RWPE2 (cell line): ENCODE data around the gene BCL2L11.

Source experiments
- ATAC-seq: fragments of 200-7000 bp; cut with Tn5 transposase; 3 replicates; pipeline ENCODE4 v1.9.1; 2021; ENCODE audit warnings: low read depth
- DNase-seq: peaks from one replicate; pipeline ENCODE4 v3.0.0-alpha.2; 2020; ENCODE audit warnings: low spot score
- H3K27ac ChIP-seq: fragments of 450-650 bp; 2 replicates; pipeline ENCODE4 v1.5.1; 2017; ENCODE audit warnings: mild to moderate bottlenecking; ENCODE audit not compliant: poor library complexity, severe bottlenecking
- H3K27me3 ChIP-seq: fragments of 250-450 bp; sonication (Bioruptor Pico); 2 replicates; pipeline ENCODE4 v1.5.1; 2021; ENCODE audit warnings: mild to moderate bottlenecking, moderate library complexity; ENCODE audit not compliant: insufficient read depth, poor library complexity, severe bottlenecking
- H3K36me3 ChIP-seq: fragments of 250-450 bp; sonication (Bioruptor Pico); 2 replicates; pipeline ENCODE4 v1.5.1; 2020; ENCODE audit warnings: low read depth, mild to moderate bottlenecking, moderate library complexity
- H3K4me1 ChIP-seq: fragments of 250-450 bp; sonication (Bioruptor Pico); 2 replicates; pipeline ENCODE4 v1.5.1; 2021; ENCODE audit warnings: mild to moderate bottlenecking, moderate library complexity; ENCODE audit not compliant: insufficient read depth, poor library complexity, severe bottlenecking
- H3K4me3 ChIP-seq: fragments of 250-450 bp; sonication (Bioruptor Pico); 2 replicates; pipeline ENCODE4 v1.5.1; 2021; ENCODE audit warnings: mild to moderate bottlenecking, moderate library complexity; ENCODE audit not compliant: severe bottlenecking
- H3K9me3 ChIP-seq: fragments of 250-450 bp; sonication (Bioruptor Pico); 2 replicates; pipeline ENCODE4 v1.5.1; 2021; ENCODE audit warnings: mild to moderate bottlenecking, moderate library complexity; ENCODE audit not compliant: severe bottlenecking
- TF ChIP-seq, protein P1 (sequence below): fragments of 450-650 bp; IDR thresholded peaks from one replicate; pipeline ENCODE4 v1.5.1; 2017; ENCODE audit warnings: mild to moderate bottlenecking, moderate library complexity; ENCODE audit not compliant: poor library complexity, severe bottlenecking

Gene BCL2L11

GRCh38 chr2:111182121-111182520 is 61.4 kb downstream of the BCL2L11 start:
- TF ChIP-seq, protein P1, sequence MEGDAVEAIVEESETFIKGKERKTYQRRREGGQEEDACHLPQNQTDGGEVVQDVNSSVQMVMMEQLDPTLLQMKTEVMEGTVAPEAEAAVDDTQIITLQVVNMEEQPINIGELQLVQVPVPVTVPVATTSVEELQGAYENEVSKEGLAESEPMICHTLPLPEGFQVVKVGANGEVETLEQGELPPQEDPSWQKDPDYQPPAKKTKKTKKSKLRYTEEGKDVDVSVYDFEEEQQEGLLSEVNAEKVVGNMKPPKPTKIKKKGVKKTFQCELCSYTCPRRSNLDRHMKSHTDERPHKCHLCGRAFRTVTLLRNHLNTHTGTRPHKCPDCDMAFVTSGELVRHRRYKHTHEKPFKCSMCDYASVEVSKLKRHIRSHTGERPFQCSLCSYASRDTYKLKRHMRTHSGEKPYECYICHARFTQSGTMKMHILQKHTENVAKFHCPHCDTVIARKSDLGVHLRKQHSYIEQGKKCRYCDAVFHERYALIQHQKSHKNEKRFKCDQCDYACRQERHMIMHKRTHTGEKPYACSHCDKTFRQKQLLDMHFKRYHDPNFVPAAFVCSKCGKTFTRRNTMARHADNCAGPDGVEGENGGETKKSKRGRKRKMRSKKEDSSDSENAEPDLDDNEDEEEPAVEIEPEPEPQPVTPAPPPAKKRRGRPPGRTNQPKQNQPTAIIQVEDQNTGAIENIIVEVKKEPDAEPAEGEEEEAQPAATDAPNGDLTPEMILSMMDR: no peak
- Histone ChIP-seq H3K9me3 (no peaks in the 10 kb centered on the region), H3K27ac (no peak overlapping the region), H3K36me3 (no peaks in the 10 kb centered on the region), H3K4me1 (no peaks in the 10 kb centered on the region), H3K4me3 (no peak overlapping the region), H3K27me3 (no peaks in the 10 kb centered on the region)
- no peak for DNase-seq
- no peak for ATAC-seq

DNA sequence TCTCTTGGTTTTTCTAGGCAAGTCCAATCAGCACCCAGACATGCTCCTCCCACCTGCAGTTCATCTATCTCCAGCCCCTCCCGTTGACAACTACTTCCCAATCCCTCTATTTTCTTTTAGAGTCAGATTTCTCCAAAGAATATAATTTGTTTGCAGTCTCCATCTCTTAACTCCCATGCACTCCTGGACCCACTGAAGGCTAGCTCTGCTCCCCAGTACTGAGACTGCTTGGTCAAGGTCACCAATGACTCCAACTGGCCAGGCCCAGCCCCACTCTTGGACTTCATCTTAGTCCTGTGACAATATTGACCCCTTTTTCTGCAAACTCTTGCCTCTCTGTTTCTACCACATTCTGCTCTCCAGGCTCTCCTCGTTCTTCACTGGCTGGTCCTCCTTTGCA is 62.0 kb downstream of the BCL2L11 start:
- Histone ChIP-seq H3K4me1 (no peaks in the 10 kb centered on the region), H3K4me3 (no peak overlapping the region), H3K36me3 (no peaks in the 10 kb centered on the region), H3K27me3 (no peaks in the 10 kb centered on the region), H3K27ac (no peak overlapping the region), H3K9me3 (no peaks in the 10 kb centered on the region)
- ATAC-seq (no peak), DNase-seq (no peak)
- TF ChIP-seq, protein P1: no peak

GRCh38 chr2:111184725-111185310 is 64.1 kb downstream of the BCL2L11 start:
- H3K27me3 ChIP-seq: no peaks in the 10 kb centered on the region
- DNase-seq (no peak), ATAC-seq (no peak)
- no peak overlapping the region for H3K27ac ChIP-seq
- H3K4me1 ChIP-seq: no peaks in the 10 kb centered on the region
- H3K4me3 ChIP-seq: no peak overlapping the region
- TF ChIP-seq, protein P1: no peak
- H3K36me3 ChIP-seq: no peaks in the 10 kb centered on the region
- H3K9me3 ChIP-seq: no peaks in the 10 kb centered on the region

GRCh38 chr2:111185361-111186022 is 64.8 kb downstream of the BCL2L11 start:
- no peak for DNase-seq
- H3K4me1 ChIP-seq: no peaks in the 10 kb centered on the region
- H3K27me3 ChIP-seq: no peaks in the 10 kb centered on the region
- ATAC-seq: no peak
- H3K4me3 ChIP-seq: no peak overlapping the region
- H3K27ac ChIP-seq: no peak overlapping the region
- H3K36me3 ChIP-seq: no peaks in the 10 kb centered on the region
- H3K9me3 ChIP-seq: no peaks in the 10 kb centered on the region
- TF ChIP-seq, protein P1: no peak

- DNase-seq: no peak
- H3K27me3 ChIP-seq: no peaks in the 10 kb centered on the region
- H3K27ac ChIP-seq: no peak overlapping the region
- no peak for ATAC-seq
- H3K9me3 ChIP-seq: no peaks in the 10 kb centered on the region
- no peak overlapping the region for H3K4me3 ChIP-seq
- H3K36me3 ChIP-seq: no peaks in the 10 kb centered on the region
- TF ChIP-seq, protein P1: no peak
- H3K4me1 ChIP-seq: no peaks in the 10 kb centered on the region
Measured at GRCh38 chr2:111186121-111186715, 65.5 kb downstream of the BCL2L11 start.
